Keratinocyte (primary cell): ENCODE data around the gene CTSA. TPM values are rescaled to one million over a fixed set of nuclear protein-coding genes. Genes with fewer than 3 reads are reported as not detected.
A peak's percentile ranks its signal among the peaks of the same experiment; 100 is the strongest.

Experiments used
- DNase-seq: peaks from one replicate; pipeline ENCODE4 v3.0.0-alpha.2; 2011; ENCODE audit warnings: low read depth, missing footprints, low spot score
- FAIRE-seq: peaks from 2 replicates; lab custom pipeline; 2011; peaks lifted over from hg19 to GRCh38; lab: Jason Lieb, UNC
- H2AFZ ChIP-seq: 2 replicates; pipeline ENCODE4 v1.6.0; 2012; ENCODE audit warnings: low read length, control low read depth, inconsistent platforms; ENCODE audit not compliant: control insufficient read depth
- H3K27ac ChIP-seq: 2 replicates; pipeline ENCODE4 v1.5.1; 2011; ENCODE audit warnings: low read length; ENCODE audit not compliant: control insufficient read depth, insufficient read depth
- H3K27me3 ChIP-seq: 3 replicates; pipeline ENCODE4 v1.6.0; 2011; ENCODE audit warnings: low read length; ENCODE audit not compliant: control insufficient read depth, insufficient read depth; ENCODE audit errors: extremely low read depth
- H3K36me3 ChIP-seq, 2 experiments: 2 replicates in 1 of 2; 3 replicates in 1 of 2; pipeline ENCODE4 v1.5.1; 2011; ENCODE audit warnings: low read length in 2 of 2, mild to moderate bottlenecking in 1 of 2; ENCODE audit not compliant: control insufficient read depth in 2 of 2, insufficient read depth in 2 of 2; ENCODE audit errors: extremely low read depth in 1 of 2
- H3K4me1 ChIP-seq: 3 replicates; pipeline ENCODE4 v1.5.1; 2011; ENCODE audit warnings: low read length; ENCODE audit not compliant: control insufficient read depth, insufficient read depth; ENCODE audit errors: extremely low read depth
- H3K4me2 ChIP-seq: 3 replicates; pipeline ENCODE4 v1.6.0; 2011; ENCODE audit warnings: low read depth, low read length; ENCODE audit not compliant: control insufficient read depth, insufficient read depth; ENCODE audit errors: extremely low read depth
- H3K4me3 ChIP-seq, 3 experiments: fragments of 200-600 bp in 1 of 3; sonication (generic) in 1 of 3; 2 replicates in 2 of 3; 3 replicates in 1 of 3; pipeline ENCODE4 v1.5.1; 2011 to 2016; ENCODE audit warnings: low read length in 3 of 3, mild to moderate bottlenecking in 3 of 3, control low read depth in 2 of 3, inconsistent platforms in 1 of 3, low read depth in 1 of 3, mixed read lengths in 1 of 3, mixed run types in 1 of 3, moderate library complexity in 1 of 3; ENCODE audit not compliant: control insufficient read depth in 2 of 3, insufficient read depth in 2 of 3; ENCODE audit errors: extremely low read depth in 1 of 3
- H3K79me2 ChIP-seq: 2 replicates; pipeline ENCODE4 v1.6.0; 2012; ENCODE audit warnings: low read length; ENCODE audit not compliant: control insufficient read depth, insufficient read depth
- H3K9ac ChIP-seq: 3 replicates; pipeline ENCODE4 v1.6.0; 2011; ENCODE audit warnings: low read length; ENCODE audit not compliant: control insufficient read depth, insufficient read depth; ENCODE audit errors: extremely low read depth
- H3K9me1 ChIP-seq: 3 replicates; pipeline ENCODE4 v1.6.0; 2011; ENCODE audit warnings: low read length; ENCODE audit not compliant: control insufficient read depth, insufficient read depth; ENCODE audit errors: extremely low read depth
- H3K9me3 ChIP-seq: 2 replicates; pipeline ENCODE4 v1.5.1; 2012; ENCODE audit warnings: low read depth, low read length; ENCODE audit not compliant: control insufficient read depth
- H4K20me1 ChIP-seq: 3 replicates; pipeline ENCODE4 v1.6.0; 2011; ENCODE audit warnings: low read length; ENCODE audit not compliant: control insufficient read depth, insufficient read depth; ENCODE audit errors: extremely low read depth
- CTCF ChIP-seq, 3 experiments: IDR thresholded peaks in 1 of 3; conservative IDR thresholded peaks in 1 of 3; optimal IDR thresholded peaks in 1 of 3; 2 replicates in 2 of 3; 3 replicates in 1 of 3; pipeline versions ENCODE3 to v1.5.1; 2011; ENCODE audit warnings: low read length in 3 of 3, mild to moderate bottlenecking in 3 of 3, moderate library complexity in 2 of 3, control low read depth in 1 of 3, inconsistent platforms in 1 of 3; ENCODE audit not compliant: insufficient read depth in 2 of 3; ENCODE audit errors: extremely low read depth in 1 of 3
- EZH2 ChIP-seq: IDR thresholded peaks from one replicate; pipeline ENCODE4 v1.6.1; 2012; ENCODE audit warnings: inconsistent platforms, mild to moderate bottlenecking, low read length, moderate library complexity
- dilution Hi-C: fragments of 300-500 bp; cut with MboI; formaldehyde crosslinking; loops from one replicate; pipeline ENCODE4 v1.7.0; 2020; ENCODE audit warnings: low sequenced_read_pairs; ENCODE audit not compliant: extremely low pct_ligation_motif_present
- polyA plus RNA-seq, 5 experiments: library from polyadenylated mRNA; depleted of rRNA in 3 of 5; stranded (reverse) in 3 of 5; stranded (forward) in 1 of 5; unstranded in 1 of 5; fragments of >200 nt; gene quantifications; 1 replicate in 1 of 5; 2 replicates in 3 of 5; 3 replicates in 1 of 5; pipeline versions ENCODE4 v1.2.1 to v1.2.3, GENCODE V29; 2011 to 2012; ENCODE audit warnings: missing spikeins in 2 of 5, low read depth in 1 of 5, low replicate concordance in 1 of 5

Gene CTSA
- polyA plus RNA-seq, 1 donor (not counting 4 experiments of a cell fraction or from before 2014, with no cell fraction given), result 38.6 TPM

- H4K20me1 ChIP-seq, result no peaks in the 10 kb centered on the region
Measured at GRCh38 chr20:45892049-45892825, 1.1 kb downstream of the CTSA start.

GRCh38 chr20:45892828-45893500 lies 1.8 kb downstream of the CTSA start:
- no peaks in the 10 kb centered on the region for H3K9me3 ChIP-seq
- H3K79me2 ChIP-seq, result no peaks in the 10 kb centered on the region
- H3K36me3 ChIP-seq, result peaks cover 9 to 18% of the 10 kb centered on the region in 2 experiments
- H3K9me1 ChIP-seq, result no peaks in the 10 kb centered on the region
- TF ChIP-seq CTCF (optimal IDR thresholded peaks at IDR 0.05 in 1 of 3, IDR thresholded peaks at IDR 0.05 in 1 of 3, conservative IDR thresholded peaks at IDR 0.05 in 1 of 3; ENCODE audit: extremely low read depth in 1 of 3, insufficient read depth in 2 of 3, low read length in 3 of 3), result no peak
- TF ChIP-seq EZH2, result no peak
- no peak overlapping the region for H2AFZ ChIP-seq
- no peak overlapping the region for H3K4me2 ChIP-seq
- DNase-seq (no peak), FAIRE-seq (no peak)
- no peak overlapping the region for H3K9ac ChIP-seq
- dilution Hi-C loops, result no loop called here
- no peaks in the 10 kb centered on the region for H4K20me1 ChIP-seq
- no peak overlapping the region for H3K27ac ChIP-seq
- no peak overlapping the region for H3K4me3 ChIP-seq
- no peaks in the 10 kb centered on the region for H3K27me3 ChIP-seq
- H3K4me1 ChIP-seq, result peaks cover 13% of the 10 kb centered on the region

More at GRCh38 chr20:45892049-45892825, 1.1 kb downstream of the CTSA start:
- Histone ChIP-seq H3K4me1 (peaks cover 13% of the 10 kb centered on the region), H3K36me3 (peaks cover 7 to 14% of the 10 kb centered on the region in 2 experiments), H3K4me2 (peak overlapping the region; percentile 88), H3K9me3 (no peaks in the 10 kb centered on the region), H3K9ac (peak overlapping the region; percentile 78), H3K27ac (no peak overlapping the region), H3K9me1 (no peaks in the 10 kb centered on the region), H3K79me2 (no peaks in the 10 kb centered on the region), H3K27me3 (no peaks in the 10 kb centered on the region), H2AFZ (no peak overlapping the region), H3K4me3 (peak overlapping the region; percentile 67 to 87 (median 69))
- no peak for FAIRE-seq
- TF ChIP-seq EZH2, result no peak
- peak in 1 of 3 experiments; percentile 61 for TF ChIP-seq CTCF (optimal IDR thresholded peaks at IDR 0.05 in 1 of 3, IDR thresholded peaks at IDR 0.05 in 1 of 3, conservative IDR thresholded peaks at IDR 0.05 in 1 of 3; ENCODE audit: extremely low read depth in 1 of 3, insufficient read depth in 2 of 3, low read length in 3 of 3)
- dilution Hi-C loops, result no loop called here
- no peak for DNase-seq
